D721Med (cell line): Measurements from ENCODE around the gene ISG15.

Experiments used
- DNase-seq: peaks from one replicate; pipeline ENCODE4 v3.0.0; 2011; ENCODE audit warnings: low spot score; ENCODE audit not compliant: insufficient read length
- FAIRE-seq: peaks from 2 replicates; lab custom pipeline; 2011; peaks lifted over from hg19 to GRCh38; lab: Jason Lieb, UNC
- CTCF ChIP-seq: IDR thresholded peaks from 2 replicates; pipeline ENCODE4 v1.5.1; 2012; ENCODE audit warnings: mild to moderate bottlenecking, control low read depth; ENCODE audit not compliant: insufficient read depth; ENCODE audit errors: missing control alignments

ISG15 gene

DNA sequence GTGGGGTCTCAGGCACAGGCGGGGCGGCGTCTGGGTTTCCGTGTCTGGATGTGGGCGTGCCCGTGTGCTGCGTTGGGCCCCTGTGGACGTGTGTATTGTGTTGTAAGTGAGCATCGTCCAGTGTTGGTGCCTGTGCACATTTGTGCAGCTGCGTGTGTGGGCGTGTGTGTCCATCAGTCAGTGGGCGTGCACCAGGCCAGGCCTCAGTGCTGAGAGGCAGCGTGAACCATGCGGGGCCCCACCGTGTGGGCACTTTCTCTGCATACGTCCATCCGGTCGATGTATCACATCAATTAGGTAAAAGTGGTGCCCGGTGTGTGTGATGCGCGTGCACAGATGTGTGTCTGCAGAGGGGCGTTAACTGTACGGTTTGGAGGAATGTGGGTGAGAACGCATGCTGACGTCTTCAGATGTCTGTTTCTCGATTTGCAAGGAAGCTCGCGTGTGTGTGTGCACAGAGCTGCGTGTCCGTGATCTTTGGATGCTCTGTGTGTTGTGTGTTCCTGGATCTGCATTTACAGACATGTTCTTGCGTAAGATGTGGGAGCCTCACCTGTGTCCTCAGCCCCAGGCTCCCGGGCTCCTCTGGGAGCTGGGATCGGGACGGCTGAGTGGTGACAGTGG, 31.3 kb downstream of the ISG15 start:
- no peak for DNase-seq
- FAIRE-seq: no peak
- TF ChIP-seq CTCF: no peak

DNA sequence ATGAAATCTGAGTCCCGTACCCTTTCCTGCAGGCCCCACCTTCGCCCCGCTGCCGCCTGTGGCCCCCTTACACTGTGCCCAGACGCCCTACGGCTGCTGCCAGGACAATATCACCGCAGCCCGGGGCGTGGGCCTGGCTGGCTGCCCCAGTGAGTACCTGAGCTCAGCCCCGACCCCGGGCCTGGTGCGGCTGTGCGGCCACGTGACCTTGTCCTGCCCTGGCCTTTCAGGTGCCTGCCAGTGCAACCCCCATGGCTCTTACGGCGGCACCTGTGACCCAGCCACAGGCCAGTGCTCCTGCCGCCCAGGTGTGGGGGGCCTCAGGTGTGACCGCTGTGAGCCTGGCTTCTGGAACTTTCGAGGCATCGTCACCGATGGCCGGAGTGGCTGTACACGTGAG, 31.8 kb downstream of the ISG15 start:
- no peak for DNase-seq
- no peak for FAIRE-seq
- TF ChIP-seq CTCF: no peak

- FAIRE-seq: no peak
- TF ChIP-seq CTCF: no peak
- DNase-seq: no peak
Measured at GRCh38 chr1:1046243-1046642, 32.9 kb downstream of the ISG15 start.

GRCh38 chr1:1046767-1047166, 33.5 kb downstream of the ISG15 start:
- no peak for TF ChIP-seq CTCF
- no peak for DNase-seq
- FAIRE-seq: no peak

DNA sequence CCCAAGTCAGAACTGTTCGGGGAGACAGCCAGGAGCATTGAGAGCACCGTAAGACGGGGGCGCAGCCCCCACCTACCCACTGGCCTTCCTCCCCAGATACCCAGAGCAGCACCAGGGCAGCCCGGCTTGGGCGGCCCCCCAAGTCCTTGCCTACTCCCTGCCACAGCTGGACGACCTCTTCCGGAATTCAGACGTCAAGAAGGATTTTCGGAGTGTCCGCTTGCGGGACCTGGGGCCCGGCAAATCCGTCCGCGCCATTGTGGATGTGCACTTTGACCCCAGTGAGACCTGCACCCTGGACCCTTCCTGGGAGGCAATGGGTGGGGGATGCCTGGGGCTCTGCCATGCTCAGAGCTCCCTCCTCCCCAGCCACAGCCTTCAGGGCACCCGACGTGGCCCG, 34.1 kb downstream of the ISG15 start:
- DNase-seq (no peak), FAIRE-seq (no peak)
- TF ChIP-seq CTCF: no peak

DNA sequence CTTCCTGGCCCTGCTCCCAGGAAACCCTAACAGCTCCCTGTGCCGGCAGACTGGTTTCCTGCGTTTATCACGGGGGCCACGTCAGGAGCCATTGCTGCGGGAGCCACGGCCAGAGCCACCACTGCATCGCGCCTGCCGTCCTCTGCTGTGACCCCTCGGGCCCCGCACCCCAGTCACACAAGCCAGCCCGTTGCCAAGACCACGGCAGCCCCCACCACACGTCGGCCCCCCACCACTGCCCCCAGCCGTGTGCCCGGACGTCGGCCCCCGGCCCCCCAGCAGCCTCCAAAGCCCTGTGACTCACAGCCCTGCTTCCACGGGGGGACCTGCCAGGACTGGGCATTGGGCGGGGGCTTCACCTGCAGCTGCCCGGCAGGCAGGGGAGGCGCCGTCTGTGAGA, 34.7 kb downstream of the ISG15 start:
- FAIRE-seq: no peak

More for the DNA sequence above, 34.7 kb downstream of the ISG15 start:
- DNase-seq: no peak
- no peak for TF ChIP-seq CTCF
